Measurements from ENCODE around the gene CCN6. TPM values are rescaled to one million over a fixed set of nuclear protein-coding genes. Genes with fewer than 3 reads are reported as not detected.

Gene CCN6
- 1 to 10 TPM in 2 of 4 donors, under 1 TPM in 1, not detected in 1; 0.25 to 7.6 (median 1.0) TPM for total RNA-seq

DNA sequence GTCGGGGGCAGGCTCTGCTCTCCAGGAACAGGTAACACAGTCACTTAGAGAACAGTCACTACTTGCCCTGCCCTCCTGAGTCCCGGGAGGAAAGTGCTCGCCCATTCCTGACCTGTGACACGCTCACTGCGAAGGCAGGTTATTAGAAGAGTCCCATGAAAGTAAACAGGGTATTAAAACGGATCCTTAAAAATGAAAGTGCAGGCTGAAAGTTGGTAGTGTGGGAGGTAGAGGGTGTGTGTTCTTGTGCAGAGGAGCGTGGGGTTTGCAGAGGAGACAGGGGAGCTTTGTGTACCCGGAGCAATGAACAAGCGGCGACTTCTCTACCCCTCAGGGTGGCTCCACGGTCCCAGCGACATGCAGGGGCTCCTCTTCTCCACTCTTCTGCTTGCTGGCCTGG, at the start of gene CCN6:
TSS of gene CCN6 (plus strand) at position 104 of the 400 bp plus-strand sequence. CDS start at position 358, 254 bp downstream.
- H3K4me3 ChIP-seq = no peak within 1 kb of the TSS

DNA sequence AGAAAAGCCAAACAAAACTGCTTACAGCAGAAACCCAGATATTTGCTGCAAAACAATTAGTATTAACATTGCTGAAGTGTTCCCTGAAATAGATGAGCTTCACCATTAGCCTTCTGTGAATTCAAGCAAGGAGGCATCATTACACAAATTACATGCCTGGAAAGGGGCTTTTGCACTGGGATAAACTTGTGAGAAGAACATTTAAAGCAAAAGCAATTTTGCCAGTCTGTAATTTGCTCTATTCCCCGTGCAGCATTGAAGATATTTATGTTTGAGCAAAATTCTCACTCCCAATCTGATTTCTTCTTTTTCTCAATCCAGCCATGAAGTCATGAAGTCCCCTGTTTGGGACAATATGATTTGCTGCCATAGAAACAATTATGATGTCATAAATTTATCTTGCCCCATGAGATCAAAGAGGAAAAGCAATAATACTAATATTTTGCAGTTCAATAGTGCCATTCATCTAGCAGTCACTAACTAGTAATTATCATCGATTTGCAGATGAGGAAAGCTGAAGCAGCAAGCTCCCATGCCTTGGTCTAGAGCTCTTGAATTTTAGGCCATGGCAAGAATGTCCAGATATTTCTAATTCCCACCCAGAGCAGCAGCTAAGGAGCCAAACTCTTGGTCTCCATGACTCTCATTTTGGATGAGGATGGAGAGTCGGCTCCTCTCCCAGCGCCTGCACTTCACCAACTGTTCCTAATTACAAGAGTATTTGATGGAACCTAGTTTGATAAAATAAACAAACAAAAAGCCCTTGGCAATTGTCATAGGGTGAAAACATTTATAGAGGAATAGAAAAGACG, 49.5 kb upstream of the CCN6 start:
- DNase-seq (ENCODE audit: low spot score in 2 of 2) = no peak
- 64% methylated on average over 5 of the region's 5 CpGs for WGBS
- Histone ChIP-seq H3K27ac (peak overlapping the region; percentile 46), H3K36me3 (no peaks in the 10 kb centered on the region), H3K4me3 (no peak overlapping the region), H3K27me3 (no peaks in the 10 kb centered on the region), H3K4me1 (no peaks in the 10 kb centered on the region), H3K9me3 (no peaks in the 10 kb centered on the region)
- TF ChIP-seq POLR2A (IDR thresholded peaks at IDR 0.05) (no peak), EP300 (IDR thresholded peaks at IDR 0.05) (no peak), POLR2AphosphoS5 (IDR thresholded peaks at IDR 0.05) (no peak)
- TF ChIP-seq, protein P1, sequence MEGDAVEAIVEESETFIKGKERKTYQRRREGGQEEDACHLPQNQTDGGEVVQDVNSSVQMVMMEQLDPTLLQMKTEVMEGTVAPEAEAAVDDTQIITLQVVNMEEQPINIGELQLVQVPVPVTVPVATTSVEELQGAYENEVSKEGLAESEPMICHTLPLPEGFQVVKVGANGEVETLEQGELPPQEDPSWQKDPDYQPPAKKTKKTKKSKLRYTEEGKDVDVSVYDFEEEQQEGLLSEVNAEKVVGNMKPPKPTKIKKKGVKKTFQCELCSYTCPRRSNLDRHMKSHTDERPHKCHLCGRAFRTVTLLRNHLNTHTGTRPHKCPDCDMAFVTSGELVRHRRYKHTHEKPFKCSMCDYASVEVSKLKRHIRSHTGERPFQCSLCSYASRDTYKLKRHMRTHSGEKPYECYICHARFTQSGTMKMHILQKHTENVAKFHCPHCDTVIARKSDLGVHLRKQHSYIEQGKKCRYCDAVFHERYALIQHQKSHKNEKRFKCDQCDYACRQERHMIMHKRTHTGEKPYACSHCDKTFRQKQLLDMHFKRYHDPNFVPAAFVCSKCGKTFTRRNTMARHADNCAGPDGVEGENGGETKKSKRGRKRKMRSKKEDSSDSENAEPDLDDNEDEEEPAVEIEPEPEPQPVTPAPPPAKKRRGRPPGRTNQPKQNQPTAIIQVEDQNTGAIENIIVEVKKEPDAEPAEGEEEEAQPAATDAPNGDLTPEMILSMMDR (IDR thresholded peaks at IDR 0.05) = no peak

More for the DNA sequence above, at the start of gene CCN6:
- no peaks in the 10 kb centered on the region for H3K36me3 ChIP-seq
- no peaks in the 10 kb centered on the region for H3K4me1 ChIP-seq
- H3K9me3 ChIP-seq = no peaks in the 10 kb centered on the region
- no peaks in the 10 kb centered on the region for H3K27me3 ChIP-seq
- 81% methylated on average over 12 of the region's 12 CpGs for WGBS
- DNase-seq (ENCODE audit: low spot score in 2 of 2) = no peak
- H3K27ac ChIP-seq = no peak within 1 kb of the TSS
- TF ChIP-seq, protein P1 (IDR thresholded peaks at IDR 0.05) = no peak
- TF ChIP-seq EP300 (IDR thresholded peaks at IDR 0.05) (no peak), POLR2AphosphoS5 (IDR thresholded peaks at IDR 0.05) (no peak), POLR2A (IDR thresholded peaks at IDR 0.05) (no peak)

DNA sequence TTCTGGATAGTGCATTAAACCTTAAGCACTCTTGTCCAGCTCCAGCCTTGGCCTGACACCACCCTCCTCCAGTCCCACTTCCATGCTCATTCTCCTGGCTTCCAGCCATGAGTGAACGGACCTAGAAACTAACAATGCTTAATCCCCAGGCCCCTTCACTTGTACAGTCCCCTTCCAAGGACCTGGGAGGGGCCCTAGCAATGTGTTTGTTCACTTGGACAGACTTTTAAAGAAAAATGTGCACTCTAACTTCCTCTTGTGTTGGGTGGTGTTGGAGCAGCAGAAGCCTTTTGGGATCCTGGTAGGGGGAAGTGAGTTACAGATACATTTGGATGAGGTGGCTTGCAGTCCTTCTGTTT, 48.9 kb upstream of the CCN6 start:
- no peaks in the 10 kb centered on the region for H3K27me3 ChIP-seq
- no peak for TF ChIP-seq EP300 (IDR thresholded peaks at IDR 0.05)
- TF ChIP-seq POLR2AphosphoS5 (IDR thresholded peaks at IDR 0.05) = no peak
- TF ChIP-seq, protein P1 (IDR thresholded peaks at IDR 0.05) = no peak
- no peak for TF ChIP-seq POLR2A (IDR thresholded peaks at IDR 0.05)
- WGBS = 39% methylated on average over 1 of the region's 1 CpG
- H3K27ac ChIP-seq = peak overlapping the region; percentile 46
- H3K4me3 ChIP-seq = no peak overlapping the region
- DNase-seq (ENCODE audit: low spot score in 2 of 2) = no peak
- H3K9me3 ChIP-seq = no peaks in the 10 kb centered on the region
- H3K4me1 ChIP-seq = no peaks in the 10 kb centered on the region
- no peaks in the 10 kb centered on the region for H3K36me3 ChIP-seq

DNA sequence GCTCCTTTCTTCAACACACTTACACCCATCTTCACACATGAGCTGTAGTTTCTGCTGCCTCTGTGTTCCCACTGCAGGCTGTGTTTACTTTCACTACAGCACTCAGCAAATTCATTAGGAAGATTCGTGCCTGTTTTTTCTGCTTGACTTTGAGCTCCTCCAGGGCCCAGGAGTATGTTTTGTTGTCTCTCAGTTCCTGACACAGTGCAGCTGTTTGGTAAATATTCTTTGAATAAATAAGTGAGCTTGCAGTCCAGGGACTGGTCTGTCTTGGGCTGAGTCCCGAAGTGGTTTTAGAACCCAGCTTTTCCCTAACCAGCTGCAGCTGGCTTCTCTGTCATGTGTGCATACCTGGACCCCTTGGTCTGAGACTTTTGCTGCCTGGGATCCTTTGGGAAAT, 46.6 kb upstream of the CCN6 start:
- Histone ChIP-seq H3K4me1 (no peaks in the 10 kb centered on the region), H3K27ac (no peak overlapping the region), H3K36me3 (no peaks in the 10 kb centered on the region), H3K9me3 (no peaks in the 10 kb centered on the region), H3K27me3 (no peaks in the 10 kb centered on the region), H3K4me3 (no peak overlapping the region)
- 54% methylated on average over 2 of the region's 2 CpGs for WGBS
- no peak for DNase-seq (ENCODE audit: low spot score in 2 of 2)
- TF ChIP-seq POLR2A (IDR thresholded peaks at IDR 0.05) (no peak), EP300 (IDR thresholded peaks at IDR 0.05) (no peak), POLR2AphosphoS5 (IDR thresholded peaks at IDR 0.05) (no peak)
- TF ChIP-seq, protein P1 (IDR thresholded peaks at IDR 0.05) = no peak

DNA sequence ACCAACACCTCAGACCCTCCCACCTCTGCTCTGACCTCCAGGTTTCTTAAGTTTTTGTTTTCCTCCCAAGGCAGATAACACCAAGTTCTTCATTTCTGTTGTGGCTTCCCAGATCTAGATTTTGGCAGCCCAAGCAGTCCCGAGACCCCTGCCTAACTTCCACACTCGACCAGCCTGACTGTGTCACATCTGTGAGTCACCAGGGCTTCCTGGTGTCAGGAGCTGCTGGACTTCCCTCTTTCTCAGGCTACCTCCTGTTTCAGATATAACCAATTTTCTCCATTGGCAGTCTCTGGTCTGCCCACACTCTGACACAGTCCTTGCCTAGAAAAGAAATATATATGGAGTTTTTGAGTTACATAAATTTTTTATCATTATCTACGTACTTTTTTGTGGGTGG, 46.1 kb upstream of the CCN6 start:
- no peak for DNase-seq (ENCODE audit: low spot score in 2 of 2)
- no peaks in the 10 kb centered on the region for H3K4me1 ChIP-seq
- no peak for TF ChIP-seq POLR2A (IDR thresholded peaks at IDR 0.05)
- TF ChIP-seq POLR2AphosphoS5 (IDR thresholded peaks at IDR 0.05) = no peak
- no peak for TF ChIP-seq EP300 (IDR thresholded peaks at IDR 0.05)
- TF ChIP-seq, protein P1 (IDR thresholded peaks at IDR 0.05) = no peak
- no peaks in the 10 kb centered on the region for H3K9me3 ChIP-seq
- no peaks in the 10 kb centered on the region for H3K36me3 ChIP-seq
- no peak overlapping the region for H3K27ac ChIP-seq
- H3K27me3 ChIP-seq = no peaks in the 10 kb centered on the region
- H3K4me3 ChIP-seq = no peak overlapping the region
- WGBS = 71% methylated on average over 3 of the region's 3 CpGs

Data from suprapubic skin (tissue), 4 donors.